HG03460 (cell line): ENCODE data around the gene ADAMTS15.

Experiments used
- ATAC-seq: cut with Tn5 transposase; IDR thresholded peaks from one replicate; pipeline ENCODE4 v1.9.1; 2021; ENCODE audit not compliant: unreplicated experiment

The ADAMTS15 gene

GRCh38 chr11:130510407-130511006 is 62.1 kb downstream of the ADAMTS15 start:
- ATAC-seq = no peak

GRCh38 chr11:130511765-130512164 is 63.3 kb downstream of the ADAMTS15 start:
- no peak for ATAC-seq

GRCh38 chr11:130512662-130513061 is 64.2 kb downstream of the ADAMTS15 start:
- no peak for ATAC-seq

GRCh38 chr11:130513132-130513531 is 64.7 kb downstream of the ADAMTS15 start:
- no peak for ATAC-seq

- ATAC-seq = no peak
Observed at GRCh38 chr11:130514316-130514715, 65.9 kb downstream of the ADAMTS15 start.

- ATAC-seq = no peak
Observed at GRCh38 chr11:130514851-130515250, 66.4 kb downstream of the ADAMTS15 start.

- no peak for ATAC-seq
Observed at GRCh38 chr11:130515829-130516553, 67.5 kb downstream of the ADAMTS15 start.

GRCh38 chr11:130516554-130517505 is 68.4 kb downstream of the ADAMTS15 start:
- no peak for ATAC-seq

GRCh38 chr11:130518164-130518680 is 69.8 kb downstream of the ADAMTS15 start:
- no peak for ATAC-seq

GRCh38 chr11:130519128-130519932 is 70.9 kb downstream of the ADAMTS15 start:
- ATAC-seq = no peak

- no peak for ATAC-seq
Observed at GRCh38 chr11:130520271-130520671, 71.8 kb downstream of the ADAMTS15 start.

- no peak for ATAC-seq
Observed at GRCh38 chr11:130522284-130522961, 74.0 kb downstream of the ADAMTS15 start.

- no peak for ATAC-seq
Observed at GRCh38 chr11:130523166-130523565, 74.7 kb downstream of the ADAMTS15 start.

GRCh38 chr11:130523609-130524008 is 75.2 kb downstream of the ADAMTS15 start:
- no peak for ATAC-seq

- no peak for ATAC-seq
Observed at GRCh38 chr11:130524132-130524790, 75.8 kb downstream of the ADAMTS15 start.

GRCh38 chr11:130525307-130525706 is 76.9 kb downstream of the ADAMTS15 start:
- no peak for ATAC-seq
